NCI-H1092 (cell line): Measurements from ENCODE around the gene DGCR2.
"Not testable (repeated sequence)": the region's sequence is repeated elsewhere in the genome, so short reads cannot be mapped to it uniquely, and the experiment has no call there.

Experiments used
- DNase-seq: peaks from one replicate; lab custom pipeline; 2025; lab: John Stamatoyannopoulos, UW

The DGCR2 gene

DNA sequence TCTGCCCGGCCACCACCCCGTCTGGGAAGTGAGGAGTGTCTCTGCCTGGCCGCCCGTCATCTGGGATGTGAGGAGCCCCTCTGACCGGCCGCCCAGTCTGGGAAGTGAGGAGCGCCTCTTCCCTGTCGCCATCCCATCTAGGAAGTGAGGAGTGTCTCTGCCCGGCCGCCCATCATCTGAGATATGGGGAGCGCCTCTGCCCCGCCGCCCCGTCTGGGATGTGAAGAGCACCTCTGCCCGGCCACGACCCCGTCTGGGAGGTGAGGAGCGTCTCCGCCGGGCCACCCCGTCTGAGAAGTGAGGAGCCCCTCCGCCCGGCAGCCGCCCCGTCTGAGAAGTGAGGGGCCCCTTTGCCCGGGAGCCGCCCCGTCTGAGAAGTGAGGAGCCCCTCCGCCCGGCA, 38.1 kb downstream of the DGCR2 start:
- not testable (repeated sequence) for DNase-seq

DNA sequence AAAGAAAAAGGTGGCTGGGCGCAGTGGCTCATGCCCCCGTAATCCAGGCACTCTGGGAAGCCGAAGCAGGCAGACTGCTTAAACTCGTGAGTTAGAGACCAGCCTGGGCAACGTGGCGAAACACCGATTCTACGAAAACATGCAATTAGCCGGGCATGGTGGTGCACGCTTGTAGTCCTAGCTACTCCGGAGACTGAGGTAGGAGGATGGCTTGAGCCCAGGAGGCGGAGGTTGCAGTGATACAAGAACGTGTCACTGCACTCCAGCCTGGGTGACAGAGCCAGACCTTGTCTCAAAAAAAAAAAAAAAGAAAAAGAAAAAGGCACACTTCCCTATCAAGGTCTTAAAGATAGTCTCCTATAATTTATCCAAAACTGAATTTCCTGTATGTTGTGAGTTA, 39.4 kb downstream of the DGCR2 start:
- DNase-seq, result no peak

DNA sequence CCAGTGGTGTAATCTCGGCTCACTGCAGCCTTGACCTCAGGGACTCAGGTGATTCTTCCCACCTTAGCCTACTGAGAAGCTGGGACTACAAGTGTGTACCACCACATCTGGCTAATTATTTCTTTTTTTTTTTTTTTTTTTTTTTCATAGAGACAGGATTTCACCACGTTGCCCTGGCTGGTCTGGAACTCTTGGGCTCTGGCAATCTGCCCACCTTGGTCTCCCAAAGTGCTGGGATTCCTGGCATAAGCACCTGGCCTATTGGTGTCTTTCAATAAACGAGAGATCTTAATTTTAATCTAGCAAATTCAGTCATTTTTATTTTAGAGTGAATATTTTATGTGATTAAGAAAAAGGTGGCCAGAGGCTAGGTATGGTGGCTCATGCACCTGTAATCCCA, 40.1 kb downstream of the DGCR2 start:
- DNase-seq, result no peak

DNA sequence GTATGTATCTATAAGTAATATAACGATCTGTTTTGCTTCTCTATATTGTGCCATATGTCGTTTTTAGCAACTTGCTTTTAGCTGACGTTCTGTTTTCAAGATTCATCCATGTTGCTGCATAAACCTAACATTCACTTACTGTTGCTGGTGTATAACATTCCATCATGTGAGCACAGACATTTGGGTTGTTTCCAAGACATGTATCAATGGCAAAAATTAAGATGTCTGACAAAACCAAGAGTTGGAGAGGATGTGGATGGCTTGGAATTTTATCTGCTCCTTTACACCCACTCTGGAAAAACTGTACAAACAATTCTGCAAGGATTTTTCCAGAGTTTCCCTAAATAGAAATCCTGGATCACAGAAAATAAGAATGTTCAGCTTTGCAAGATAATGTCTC, 40.9 kb downstream of the DGCR2 start:
- no peak for DNase-seq

DNA sequence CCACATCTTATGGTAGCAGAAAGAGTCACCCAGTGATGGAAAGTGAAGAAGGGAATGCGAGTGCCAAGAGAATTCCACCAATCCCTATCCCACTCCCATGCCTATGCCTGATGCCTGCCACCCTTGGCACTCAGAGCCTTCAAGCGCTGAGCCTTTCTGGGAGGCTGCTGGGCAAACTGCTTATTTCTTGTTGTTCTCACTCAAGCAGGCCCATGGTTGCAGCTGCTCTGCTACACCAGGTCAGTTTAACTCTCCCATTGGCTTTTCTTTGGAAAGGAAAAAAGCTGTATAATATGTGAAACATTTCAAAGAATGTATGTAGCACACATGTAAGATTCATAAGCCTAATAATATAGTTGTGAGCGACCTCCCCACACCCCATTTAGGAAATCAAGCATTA, 41.4 kb downstream of the DGCR2 start:
- DNase-seq, result no peak

DNA sequence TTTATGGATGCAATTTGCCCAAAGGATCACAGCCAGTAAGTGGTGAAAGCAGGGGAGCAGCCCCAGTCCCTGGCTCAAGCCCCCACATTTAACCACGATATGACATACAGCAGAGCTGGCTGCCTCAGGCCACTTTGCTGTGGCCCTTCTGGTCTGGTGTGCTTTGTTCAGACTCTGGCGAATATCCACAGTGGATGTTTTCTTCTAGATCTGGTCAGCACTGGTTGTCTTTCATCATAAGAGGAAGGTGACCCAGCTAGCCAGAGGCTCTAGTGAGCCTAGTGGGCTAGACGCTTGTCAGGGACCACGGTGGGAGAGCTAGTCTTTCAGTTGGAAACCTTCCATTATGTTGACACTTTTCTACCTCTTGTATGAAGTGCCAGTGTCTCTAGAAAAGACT, 42.5 kb downstream of the DGCR2 start:
- DNase-seq, result no peak

DNA sequence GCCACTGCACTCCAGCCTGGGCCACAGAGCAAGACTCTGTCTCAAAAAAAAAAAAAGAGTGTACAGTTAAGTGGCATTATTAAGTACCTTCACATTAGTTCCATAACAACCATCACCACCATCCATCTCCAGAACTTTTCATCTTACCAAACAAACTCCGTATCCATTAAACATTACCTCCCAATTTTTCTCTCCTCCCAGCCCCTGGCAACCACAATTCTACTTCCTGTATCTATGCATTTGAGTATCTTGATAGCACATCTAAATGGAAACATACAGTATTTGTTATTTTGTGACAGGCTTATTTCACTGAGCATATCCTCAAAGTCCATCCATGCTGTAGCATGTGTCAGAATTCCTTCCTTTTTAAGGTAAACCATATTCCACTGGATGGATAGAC, 46.8 kb downstream of the DGCR2 start:
- DNase-seq, result no peak

DNA sequence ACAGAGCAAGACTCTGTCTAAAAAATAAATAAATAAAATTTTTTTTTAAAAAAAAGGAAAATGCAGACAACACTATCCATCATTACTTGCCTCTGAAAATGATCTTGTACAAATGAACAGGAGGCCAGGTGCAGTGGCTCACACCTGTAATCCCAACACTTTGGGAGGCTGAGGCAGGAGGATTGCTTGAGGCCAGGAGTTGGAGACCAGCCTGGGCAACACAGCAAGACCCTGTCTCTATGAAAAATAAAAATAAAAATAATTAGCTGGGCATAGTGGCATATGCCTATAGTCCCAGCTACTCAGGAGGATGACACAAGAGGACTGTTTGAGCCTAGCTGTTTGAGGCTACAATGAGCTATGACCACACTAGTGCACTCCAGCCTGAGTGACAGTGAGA, 49.4 kb downstream of the DGCR2 start:
- DNase-seq, result not testable (repeated sequence)

DNA sequence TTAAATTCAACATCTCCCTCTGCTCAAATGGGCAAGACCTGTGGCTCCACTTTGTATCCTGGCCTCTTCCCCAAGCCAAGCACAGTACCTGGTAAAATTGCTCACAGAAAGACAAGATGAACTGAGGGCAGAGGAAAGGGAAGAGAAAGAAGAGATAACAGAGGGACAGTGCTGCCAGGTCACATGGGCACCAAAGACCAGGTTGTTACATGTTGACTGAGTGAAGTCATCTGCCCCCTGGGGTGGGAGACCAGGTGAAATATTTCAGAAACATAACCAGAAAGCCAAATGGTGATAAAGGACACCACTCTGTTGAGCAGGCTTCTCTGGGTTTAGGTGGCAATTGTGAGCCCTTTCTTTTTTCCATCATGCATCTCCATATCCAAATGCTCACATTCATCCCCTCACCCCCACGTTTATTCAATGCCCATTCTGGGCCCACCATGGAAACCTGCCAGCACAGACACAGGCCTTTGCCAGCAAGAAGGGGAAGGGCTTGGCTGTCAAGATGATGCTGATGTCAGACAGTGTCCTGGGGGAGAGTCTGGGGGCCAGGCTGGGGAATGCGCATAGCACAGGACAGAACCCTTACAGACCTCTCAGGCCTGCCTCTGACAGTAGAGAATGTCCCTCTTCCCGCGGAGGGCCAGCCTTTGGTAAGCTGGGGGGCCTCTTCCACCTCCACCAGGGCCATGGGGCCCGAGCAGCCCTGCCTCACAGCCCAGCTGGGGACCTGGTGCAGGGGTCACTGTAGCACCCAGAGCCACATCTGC, 51.6 kb downstream of the DGCR2 start:
- no peak for DNase-seq

DNA sequence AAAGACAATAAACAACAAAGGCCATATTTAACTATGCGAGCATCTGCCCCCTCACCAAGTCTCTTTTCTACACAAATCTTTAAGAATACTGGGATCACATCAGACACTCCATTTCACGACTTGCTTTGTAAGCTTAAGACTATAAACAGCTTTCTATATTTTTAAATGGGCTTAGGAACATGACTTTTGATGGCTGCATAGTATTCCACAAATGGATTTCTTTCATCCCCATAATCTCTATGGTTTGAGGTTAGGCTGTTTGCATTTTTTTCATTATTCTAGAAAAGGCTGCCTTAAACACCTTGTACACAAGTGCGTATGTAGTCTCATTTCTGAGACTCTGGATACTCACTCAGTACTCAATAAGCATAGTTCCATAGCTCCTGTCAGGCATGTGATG, 52.8 kb downstream of the DGCR2 start:
- DNase-seq, result no peak

DNA sequence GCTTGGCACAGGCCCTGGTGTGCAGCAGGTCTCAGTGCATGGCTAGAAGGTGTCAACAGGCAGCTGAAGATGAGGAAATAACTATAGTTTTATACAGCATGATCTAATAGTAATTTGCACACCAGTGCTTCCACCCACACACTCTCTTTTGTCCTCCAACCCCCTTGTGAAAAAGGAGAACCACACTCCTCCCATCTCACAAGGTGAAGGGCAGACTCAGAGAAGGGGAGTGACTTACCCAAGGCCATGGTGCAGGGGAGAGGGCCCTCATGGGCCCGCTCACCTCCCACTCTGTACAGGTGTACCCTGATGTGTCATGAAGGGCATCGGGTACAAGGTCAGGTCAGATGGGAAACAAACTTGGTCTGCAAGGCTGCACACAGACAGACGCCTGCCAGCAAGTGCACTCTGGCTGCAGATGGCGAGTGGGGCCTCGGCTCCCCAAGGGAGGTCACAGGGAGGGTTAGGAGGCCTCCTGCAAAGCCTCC, 53.4 kb downstream of the DGCR2 start:
- DNase-seq, result no peak

DNA sequence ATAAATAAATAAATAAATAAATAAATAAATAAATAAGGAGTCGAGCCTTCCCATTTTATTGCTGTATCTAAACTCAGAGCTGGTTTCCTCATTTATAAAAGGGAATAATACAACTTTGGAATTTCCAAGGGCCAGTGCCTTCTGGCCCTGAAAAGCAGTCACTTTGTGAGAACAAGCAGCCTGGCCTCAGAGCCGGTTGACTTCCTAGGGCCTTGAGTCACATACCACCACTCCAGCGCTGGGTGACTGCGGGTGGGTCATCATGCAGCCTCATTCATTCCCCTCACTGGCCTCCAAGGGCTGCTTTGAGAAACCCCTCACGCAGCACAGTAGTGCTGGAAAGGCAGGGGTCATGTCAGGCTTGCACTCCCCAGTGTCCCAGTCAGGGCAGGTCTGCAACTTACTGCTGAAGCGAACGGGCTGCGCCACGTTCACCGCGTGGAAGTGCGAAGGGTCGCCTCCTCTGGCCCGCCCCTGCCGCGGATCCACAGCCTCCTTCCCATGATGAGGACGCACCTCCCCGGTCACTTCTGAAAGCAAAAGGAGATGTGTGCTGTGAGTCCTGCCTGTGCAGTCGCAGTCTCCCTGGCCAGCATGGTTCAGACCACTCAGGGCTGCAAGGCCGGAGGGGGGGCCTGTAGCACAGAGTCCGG, 54.4 kb downstream of the DGCR2 start:
- DNase-seq, result no peak

DNA sequence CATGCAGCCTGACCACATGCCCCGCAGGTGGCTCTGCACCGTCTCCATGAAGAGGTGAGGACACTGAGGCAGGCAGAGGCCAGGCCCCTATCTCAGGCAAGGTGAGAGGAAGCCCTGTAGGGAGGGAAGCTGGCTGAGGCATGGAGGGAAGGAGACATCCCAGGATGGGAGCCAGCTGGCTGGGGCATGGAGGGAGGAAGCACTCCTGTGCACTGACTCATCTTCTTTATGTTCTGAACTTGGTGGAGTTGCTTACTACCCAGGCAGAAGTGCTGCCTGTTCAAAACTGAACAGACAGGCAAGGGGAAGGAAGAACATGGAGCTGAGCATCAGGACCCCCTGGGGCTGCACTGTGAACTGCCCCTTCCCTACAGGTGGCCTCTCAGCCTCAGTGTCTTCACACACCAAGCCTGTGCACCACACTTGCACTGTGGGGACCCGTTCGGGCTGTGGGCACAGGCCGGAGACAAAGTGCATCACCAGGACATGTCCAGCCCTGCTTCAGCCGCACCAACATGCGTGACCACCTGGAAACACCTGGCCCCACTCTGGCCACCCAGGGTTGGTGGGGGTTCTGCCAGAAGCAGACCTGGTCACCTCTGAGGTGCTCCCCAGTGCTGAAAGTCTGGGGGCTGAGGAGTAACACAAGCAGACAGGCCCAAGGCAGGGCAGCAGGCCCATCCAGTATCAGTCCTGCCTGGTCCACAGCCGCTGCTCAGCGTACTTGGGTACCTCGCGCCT, 55.5 kb downstream of the DGCR2 start:
- no peak for DNase-seq

DNA sequence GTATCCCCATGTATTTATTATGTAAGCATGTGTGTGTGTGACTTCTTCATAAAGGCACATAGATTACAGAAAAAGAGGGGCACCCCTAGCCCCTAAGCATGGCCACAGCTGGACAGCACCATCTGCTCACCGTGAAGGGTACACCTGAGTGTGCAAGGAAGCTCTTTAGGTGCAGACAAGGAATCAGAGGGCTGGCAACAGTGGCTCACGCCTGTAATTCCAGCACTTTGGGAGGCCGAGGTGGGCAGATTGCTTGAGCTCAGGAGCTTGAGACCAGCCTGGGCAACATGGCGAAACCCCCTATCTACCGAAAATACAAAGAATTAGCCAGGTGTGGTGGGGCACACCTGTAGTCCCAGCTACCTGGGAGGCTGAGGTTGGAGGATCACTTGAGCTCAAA, 56.3 kb downstream of the DGCR2 start:
- no peak for DNase-seq

DNA sequence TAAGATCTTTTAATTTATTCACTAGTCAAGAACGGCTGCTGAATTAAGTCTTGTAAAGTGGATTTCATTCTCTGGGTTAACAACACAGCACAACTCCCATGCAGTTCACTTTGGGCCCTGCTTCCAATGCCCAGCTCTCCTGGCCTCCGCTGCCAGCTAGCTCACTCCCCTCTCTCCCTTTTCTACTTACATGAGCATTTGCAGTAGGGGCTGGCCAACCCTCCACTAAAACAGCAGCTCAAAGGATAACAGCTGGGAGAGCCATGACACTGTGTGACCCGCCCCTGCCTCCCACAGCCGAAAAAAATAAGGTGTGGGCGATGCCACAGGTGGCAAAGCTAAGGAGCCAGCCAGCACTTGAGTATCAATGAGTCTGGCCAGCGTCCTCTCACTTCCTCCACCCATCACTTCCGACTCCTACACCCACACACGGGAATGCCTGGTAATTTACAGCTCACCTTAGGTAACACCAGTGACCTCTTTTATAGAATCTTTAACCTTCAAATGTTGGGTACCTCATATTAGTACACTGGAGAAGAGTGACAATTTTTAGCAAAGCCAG, 56.8 kb downstream of the DGCR2 start:
- no peak for DNase-seq

DNA sequence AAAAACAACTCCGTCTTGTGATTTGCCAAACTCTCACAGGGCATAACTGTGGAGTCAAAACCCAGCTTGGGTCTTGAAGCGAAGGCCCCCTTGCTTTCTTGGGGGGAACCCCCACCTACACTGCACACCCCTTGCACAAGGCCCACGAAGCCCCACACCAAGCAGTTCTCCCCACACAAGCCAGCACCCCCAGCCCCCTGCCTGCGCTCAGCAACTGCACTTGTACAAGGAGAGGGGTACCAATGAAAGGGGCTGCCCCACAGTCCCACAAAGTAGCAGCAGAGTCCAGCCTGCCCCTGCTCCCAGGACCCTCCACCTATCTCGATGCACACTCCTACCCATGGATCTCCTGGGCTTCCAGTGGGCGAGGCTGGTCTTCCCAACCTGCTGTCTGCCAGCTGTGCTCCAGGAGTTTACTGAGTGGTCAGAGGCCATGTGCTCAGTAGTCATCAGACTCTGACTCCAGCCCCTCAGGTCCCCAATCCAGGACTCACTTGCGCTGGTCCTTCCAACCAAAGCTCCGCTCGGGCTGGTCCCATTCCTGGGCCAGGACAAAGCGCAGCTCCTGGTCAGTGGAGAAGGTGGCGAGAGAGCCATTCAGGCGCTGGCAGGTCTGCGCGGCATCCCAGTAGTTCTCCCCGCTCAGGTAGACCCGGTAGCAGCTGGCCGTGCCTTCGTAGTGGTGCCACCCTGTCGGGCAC, 57.7 kb downstream of the DGCR2 start:
- no peak for DNase-seq

DNA sequence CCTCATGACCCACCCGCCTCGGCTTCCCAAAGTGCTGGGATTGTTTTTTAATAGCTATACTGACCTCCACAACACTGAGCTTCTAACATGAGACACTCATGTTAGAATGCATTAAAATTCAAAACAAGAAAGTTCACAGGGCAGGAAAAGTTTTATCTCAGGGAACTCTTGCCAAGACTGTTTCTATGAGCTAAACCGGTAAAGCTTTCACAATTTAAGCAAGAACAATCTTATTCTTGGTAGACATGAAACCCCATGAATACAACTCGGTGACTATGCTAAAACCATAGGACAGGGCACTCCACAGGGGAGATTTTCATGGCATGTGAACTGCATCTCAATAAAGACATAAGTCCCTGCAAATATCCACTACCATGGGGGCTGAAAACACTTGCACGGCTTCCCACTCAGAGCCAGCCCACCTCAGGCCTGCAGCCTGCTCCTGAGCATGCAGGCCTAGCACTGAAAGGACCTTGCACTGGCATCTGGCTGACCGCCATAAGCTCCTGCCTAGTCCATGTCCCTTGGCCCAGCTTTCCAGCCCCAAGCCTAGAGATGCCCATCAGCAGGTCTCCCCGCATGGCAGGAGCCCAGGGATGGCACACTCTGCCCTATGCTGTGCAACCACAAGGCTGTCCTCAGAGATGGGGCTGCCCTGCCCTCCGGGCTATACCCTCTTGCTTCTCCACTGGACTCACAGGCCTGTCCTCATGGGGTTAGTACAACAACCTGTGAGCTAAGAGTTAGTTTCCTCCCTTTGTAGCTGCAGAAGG, 58.4 kb downstream of the DGCR2 start:
- DNase-seq, result no peak

DNA sequence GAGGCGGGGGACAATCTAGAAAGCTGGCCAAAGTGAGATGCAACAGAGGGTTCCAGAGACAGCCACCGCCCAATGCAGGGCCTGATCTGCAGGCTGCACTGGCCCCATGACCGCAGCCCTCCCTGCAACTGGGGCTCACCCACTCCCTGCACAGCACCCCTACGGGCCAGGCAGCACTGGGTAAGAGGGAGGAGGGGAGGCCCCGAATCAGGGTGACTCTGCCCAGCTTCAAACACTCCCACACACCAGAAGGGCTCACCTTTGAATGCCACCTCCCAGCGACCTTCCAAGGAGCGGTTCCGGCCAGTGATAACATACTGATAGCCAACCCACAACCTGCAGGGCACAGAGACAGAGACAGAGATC, 59.3 kb downstream of the DGCR2 start:
- DNase-seq, result no peak

DNA sequence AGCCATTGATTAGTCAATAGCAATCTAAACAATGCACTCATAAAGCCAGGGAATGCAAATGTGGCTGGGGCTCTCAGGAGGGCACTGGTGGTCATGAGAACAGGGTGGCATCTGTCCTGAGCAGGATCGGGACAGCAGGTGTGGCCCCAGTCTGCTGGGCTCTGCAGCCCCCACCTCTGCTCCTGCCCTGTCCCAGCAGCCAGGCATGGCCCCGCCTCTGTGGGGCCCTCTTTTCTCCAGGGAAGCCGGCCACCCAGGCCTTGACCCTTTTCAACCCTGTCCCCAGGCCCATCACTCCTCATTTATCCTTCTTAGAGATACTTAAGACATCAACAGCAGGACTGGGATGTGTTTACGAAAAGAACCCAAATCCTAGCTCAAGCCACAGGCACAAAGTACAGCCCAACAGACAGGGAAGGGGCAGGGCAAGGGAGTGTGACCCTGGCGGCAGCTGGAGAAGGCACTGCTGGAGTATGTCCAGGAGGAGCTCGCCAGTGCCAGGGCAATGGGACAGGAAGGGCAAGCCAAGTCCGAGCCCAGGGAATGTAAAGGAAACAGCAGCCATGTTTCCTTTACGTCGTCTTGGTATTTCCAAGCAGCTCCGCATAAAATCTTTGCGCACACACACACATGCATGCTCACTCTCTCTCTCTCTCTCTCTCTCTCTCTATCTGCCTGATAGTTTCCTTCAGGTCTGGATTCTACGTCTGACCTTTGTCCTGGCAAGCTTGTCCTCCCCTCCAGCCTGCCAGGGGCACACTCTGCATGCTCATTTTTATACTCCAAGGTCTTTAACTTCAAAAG, 59.9 kb downstream of the DGCR2 start:
- no peak for DNase-seq

DNA sequence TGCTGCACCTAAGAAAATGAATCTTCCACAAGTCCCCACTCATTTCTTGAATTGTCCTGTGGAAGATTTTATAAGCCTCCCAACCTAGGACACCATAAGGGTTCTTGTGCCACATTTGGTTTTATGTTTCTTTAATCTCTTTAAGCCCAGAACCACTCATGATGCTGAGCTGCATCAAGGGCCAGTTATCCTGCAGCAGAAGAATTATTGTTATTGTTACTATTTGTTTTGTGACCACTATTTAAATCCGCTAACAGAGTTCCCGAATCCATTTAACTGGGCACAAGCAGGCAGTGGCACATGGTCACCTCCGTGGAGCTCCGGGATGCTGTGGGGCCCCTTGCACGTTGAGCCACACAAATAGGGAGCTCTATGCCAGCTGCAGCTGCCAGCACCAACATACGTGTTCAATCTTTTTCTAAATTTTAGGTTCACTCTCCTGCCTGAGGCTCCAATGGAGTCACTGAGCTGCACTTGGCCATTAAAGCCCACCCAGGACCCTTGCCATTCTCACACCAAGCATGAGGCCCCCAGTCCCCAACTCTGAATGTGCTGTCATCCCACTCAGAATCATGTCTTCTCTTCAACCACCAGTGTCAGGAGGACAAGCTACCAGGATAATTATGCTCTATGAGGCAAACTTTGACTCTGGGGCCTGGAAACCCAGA, 60.6 kb downstream of the DGCR2 start:
- no peak for DNase-seq
